ENCODE measurements around the gene ISYNA1.

The ISYNA1 gene

DNA sequence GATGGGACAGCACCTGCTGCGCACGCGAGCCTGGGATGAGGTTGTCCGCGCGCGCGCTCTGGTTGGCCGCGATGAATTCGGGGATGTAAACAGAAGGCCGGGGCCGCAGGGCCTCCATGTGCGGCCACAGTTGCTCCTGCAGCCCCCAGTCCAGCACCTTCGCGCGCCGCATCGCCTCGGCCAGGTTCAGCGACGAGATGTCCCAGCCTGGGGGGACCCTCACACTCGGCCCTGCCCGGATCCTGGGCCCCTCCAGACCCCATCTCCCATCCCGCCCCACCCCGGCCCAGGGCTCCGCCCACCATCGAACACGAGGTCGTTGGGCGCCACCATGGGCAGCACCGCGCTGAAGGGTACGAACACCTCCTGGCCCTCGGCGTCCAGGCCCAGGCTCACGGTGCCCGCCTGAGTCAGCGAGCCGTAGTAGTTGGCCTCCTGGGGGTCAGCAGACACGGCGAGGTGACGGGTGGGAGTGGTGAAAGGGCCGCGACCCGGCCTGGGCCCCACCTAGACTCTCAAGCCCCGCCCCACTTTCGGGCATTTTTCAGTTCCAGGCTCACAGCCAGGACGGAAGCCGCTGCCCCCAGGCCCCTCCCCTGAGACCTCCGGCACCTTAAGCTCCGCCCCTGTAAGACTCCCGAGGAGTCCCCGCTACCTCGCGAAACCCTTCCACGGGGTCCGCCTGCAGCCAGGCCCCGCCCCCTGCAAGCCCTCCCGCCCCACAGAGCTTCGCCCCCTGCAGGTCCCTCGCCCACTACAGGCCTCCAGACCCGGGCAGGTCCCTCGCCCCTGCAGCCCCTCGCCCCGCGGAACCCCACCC is 1.1 kb downstream of the ISYNA1 start:
- H3K4me3 ChIP-seq (ENCODE audit: low read length), result peak overlapping the region; percentile 5
- H3K23ac ChIP-seq (ENCODE audit: low read length), result no peak overlapping the region
- peak overlapping the region; percentile 58 for H3K9ac ChIP-seq (ENCODE audit: low read length)
- DNase-seq, result peak; percentile 95
- no peaks in the 10 kb centered on the region for H3K27me3 ChIP-seq (ENCODE audit: insufficient read depth, low read length, poor library complexity)
- WGBS (ENCODE audit: extremely low coverage, insufficient coverage, low lambda C conversion rate), result no CpG with 5 or more reads among the region's 67 CpGs
- no peak overlapping the region for H2BK15ac ChIP-seq (replicated peaks; ENCODE audit: low read depth)
- no peak overlapping the region for H3K18ac ChIP-seq (ENCODE audit: low read length)
- H3K36me3 ChIP-seq (ENCODE audit: control insufficient read depth, insufficient read depth, low read length), result peaks cover 4% of the 10 kb centered on the region
- H3K4ac ChIP-seq (ENCODE audit: low read depth, low read length), result no peak overlapping the region
- no peaks in the 10 kb centered on the region for H3K79me1 ChIP-seq (ENCODE audit: low read length)
- no peak overlapping the region for H3K27ac ChIP-seq (ENCODE audit: low read depth, low read length)
- no peaks in the 10 kb centered on the region for H3K79me2 ChIP-seq (ENCODE audit: control insufficient read depth, insufficient read depth, low read length)
- H3K56ac ChIP-seq (ENCODE audit: low read length), result peak overlapping the region; percentile 80
- H2BK120ac ChIP-seq (ENCODE audit: low read depth, low read length), result no peak overlapping the region
- H2BK5ac ChIP-seq (ENCODE audit: low read length), result no peak overlapping the region
- H4K8ac ChIP-seq (ENCODE audit: low read depth, low read length), result no peak overlapping the region
- peaks cover 10% of the 10 kb centered on the region for H3K4me1 ChIP-seq (ENCODE audit: control insufficient read depth, low read depth, low read length)
- no peak overlapping the region for H2AK5ac ChIP-seq (ENCODE audit: low read length)
- no peak overlapping the region for H4K5ac ChIP-seq (ENCODE audit: low read length)
- H3K4me2 ChIP-seq (ENCODE audit: low read length), result peak overlapping the region; percentile 43

DNA sequence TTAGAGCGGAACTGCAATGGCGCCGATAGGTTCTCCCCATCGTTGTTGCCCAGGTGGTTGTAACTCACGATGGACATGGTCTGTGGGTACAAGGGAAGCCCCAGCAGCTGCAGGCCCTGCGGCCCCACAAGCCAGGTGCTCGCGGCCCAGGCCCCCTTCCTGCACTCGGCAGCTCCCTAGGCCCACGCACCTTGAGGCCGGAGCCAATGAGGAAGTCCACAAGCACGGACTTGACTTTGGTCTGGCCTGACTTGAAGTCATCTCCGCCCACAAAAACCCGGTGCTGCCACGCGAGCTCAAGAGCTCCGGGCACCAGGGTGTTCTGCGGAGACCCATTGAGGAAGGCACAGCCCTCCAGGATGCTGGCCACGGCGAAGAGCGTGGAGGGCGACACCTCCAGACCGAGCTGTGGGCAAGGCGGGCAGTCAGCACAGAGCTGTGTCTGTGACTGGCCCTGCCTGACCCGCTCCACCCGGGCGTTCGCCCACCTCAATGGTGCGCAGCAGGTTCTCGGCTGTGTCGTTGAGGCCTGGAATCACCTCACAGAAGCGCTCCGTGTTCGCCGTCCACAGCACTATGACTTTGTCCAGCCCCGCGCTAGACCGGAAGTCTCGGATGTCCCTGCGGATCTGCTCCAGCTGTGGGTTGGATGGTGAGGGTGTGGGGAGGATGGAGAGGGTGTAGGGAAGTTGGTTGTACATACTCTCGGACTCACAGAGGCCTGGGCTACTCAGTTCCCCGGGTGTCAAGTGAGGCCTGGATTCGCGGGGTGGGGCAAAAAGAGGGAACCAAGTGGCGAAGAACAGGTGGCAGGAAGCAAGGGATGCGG is 1.9 kb downstream of the ISYNA1 start:
- Histone ChIP-seq H4K8ac (ENCODE audit: low read depth, low read length) (no peak overlapping the region), H3K56ac (ENCODE audit: low read length) (no peak overlapping the region), H2AK5ac (ENCODE audit: low read length) (no peak overlapping the region), H2BK120ac (ENCODE audit: low read depth, low read length) (no peak overlapping the region), H3K79me1 (ENCODE audit: low read length) (no peaks in the 10 kb centered on the region), H2BK15ac (replicated peaks; ENCODE audit: low read depth) (no peak overlapping the region), H3K4me3 (ENCODE audit: low read length) (no peak overlapping the region), H4K5ac (ENCODE audit: low read length) (no peak overlapping the region), H3K27me3 (ENCODE audit: insufficient read depth, low read length, poor library complexity) (no peaks in the 10 kb centered on the region), H3K4ac (ENCODE audit: low read depth, low read length) (no peak overlapping the region), H3K9ac (ENCODE audit: low read length) (no peak overlapping the region), H3K4me1 (ENCODE audit: control insufficient read depth, low read depth, low read length) (peaks cover 10% of the 10 kb centered on the region), H2BK5ac (ENCODE audit: low read length) (no peak overlapping the region), H3K27ac (ENCODE audit: low read depth, low read length) (no peak overlapping the region), H3K18ac (ENCODE audit: low read length) (no peak overlapping the region), H3K23ac (ENCODE audit: low read length) (no peak overlapping the region), H3K36me3 (ENCODE audit: control insufficient read depth, insufficient read depth, low read length) (peaks cover 4% of the 10 kb centered on the region), H3K4me2 (ENCODE audit: low read length) (no peak overlapping the region), H3K79me2 (ENCODE audit: control insufficient read depth, insufficient read depth, low read length) (no peaks in the 10 kb centered on the region)
- no CpG with 5 or more reads among the region's 46 CpGs for WGBS (ENCODE audit: extremely low coverage, insufficient coverage, low lambda C conversion rate)
- no peak for DNase-seq

DNA sequence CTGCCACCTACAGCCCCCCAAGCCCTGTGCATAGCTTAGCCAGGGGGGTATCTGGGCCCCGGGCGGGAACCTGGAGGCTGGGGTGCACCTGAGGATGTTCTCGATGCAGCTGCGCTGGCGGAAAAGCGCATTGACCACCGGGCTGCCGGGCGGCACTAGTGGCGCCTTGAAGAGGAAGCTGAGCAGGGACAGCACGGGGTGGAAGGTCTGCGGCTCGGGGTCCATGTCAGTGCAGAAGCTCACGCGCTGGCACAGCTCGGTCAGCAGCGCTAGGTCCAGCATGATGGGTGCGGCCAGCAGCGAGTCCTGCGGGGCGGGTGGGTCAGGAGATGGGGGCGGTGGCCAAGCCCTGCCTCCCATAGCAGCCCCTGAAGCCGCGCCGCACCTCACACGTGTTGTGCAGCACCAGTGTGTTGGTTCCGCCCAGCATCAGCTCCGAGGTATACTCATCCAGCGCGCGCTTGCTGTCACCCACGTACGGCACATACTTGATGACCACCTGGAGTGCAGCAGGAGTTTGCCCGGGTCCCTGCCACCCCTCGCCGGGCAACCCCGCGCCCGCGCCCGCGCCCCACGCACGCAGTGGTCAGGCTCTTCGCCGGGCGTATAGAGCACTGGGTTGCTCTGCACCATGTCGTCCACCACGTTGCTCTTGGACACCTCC is 2.6 kb downstream of the ISYNA1 start:
- DNase-seq, result no peak
- peaks cover 10% of the 10 kb centered on the region for H3K4me1 ChIP-seq (ENCODE audit: control insufficient read depth, low read depth, low read length)
- no CpG with 5 or more reads among the region's 49 CpGs for WGBS (ENCODE audit: extremely low coverage, insufficient coverage, low lambda C conversion rate)

DNA sequence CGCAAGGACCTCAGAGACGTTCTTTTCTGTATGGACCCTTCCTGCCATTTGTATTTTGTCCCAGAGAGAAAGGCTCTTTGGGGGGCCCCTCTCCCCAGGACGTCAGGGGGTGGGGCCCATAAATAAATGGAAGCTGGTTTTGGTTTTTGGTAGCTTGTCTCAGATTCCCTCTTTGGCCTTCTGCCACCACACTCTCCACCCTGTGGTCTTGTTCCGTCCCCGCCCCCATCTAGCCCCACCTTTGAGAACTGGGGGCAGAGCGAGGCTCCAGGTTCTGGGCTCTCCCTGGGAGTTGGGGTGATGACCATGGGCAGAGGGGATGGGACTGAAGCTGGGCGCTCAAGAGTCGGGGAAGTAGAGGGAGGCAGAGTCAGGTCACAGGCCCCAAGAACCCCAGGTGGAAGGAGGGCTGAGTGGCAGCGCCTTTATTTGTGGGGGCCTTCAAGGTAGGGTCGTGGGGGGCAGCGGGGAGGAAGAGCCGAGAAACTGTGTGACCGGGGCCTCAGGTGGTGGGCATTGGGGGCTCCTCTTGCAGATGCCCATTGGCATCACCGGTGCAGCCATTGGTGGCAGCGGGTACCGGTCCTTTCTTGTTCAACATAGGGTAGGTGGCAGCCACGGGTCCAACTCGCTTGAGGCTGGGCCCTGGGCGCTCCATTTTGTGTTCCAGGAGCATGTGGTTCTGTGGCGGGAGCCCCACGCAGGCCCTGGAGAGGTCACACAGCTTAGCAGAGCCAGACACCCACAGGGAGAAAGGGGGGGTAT is 3.3 kb downstream of the ISYNA1 start:
- Histone ChIP-seq H3K36me3 (ENCODE audit: control insufficient read depth, insufficient read depth, low read length) (peaks cover 4% of the 10 kb centered on the region), H3K4me3 (ENCODE audit: low read length) (no peak overlapping the region)

More for the DNA sequence above, 2.6 kb downstream of the ISYNA1 start:
- Histone ChIP-seq H3K27ac (ENCODE audit: low read depth, low read length) (no peak overlapping the region), H3K4me3 (ENCODE audit: low read length) (no peak overlapping the region), H4K8ac (ENCODE audit: low read depth, low read length) (no peak overlapping the region), H3K79me2 (ENCODE audit: control insufficient read depth, insufficient read depth, low read length) (no peaks in the 10 kb centered on the region), H3K18ac (ENCODE audit: low read length) (no peak overlapping the region), H2BK120ac (ENCODE audit: low read depth, low read length) (no peak overlapping the region), H2AK5ac (ENCODE audit: low read length) (no peak overlapping the region), H3K4me2 (ENCODE audit: low read length) (no peak overlapping the region), H4K5ac (ENCODE audit: low read length) (no peak overlapping the region), H2BK5ac (ENCODE audit: low read length) (no peak overlapping the region), H3K27me3 (ENCODE audit: insufficient read depth, low read length, poor library complexity) (no peaks in the 10 kb centered on the region), H3K79me1 (ENCODE audit: low read length) (no peaks in the 10 kb centered on the region), H3K9ac (ENCODE audit: low read length) (no peak overlapping the region), H3K23ac (ENCODE audit: low read length) (no peak overlapping the region), H3K36me3 (ENCODE audit: control insufficient read depth, insufficient read depth, low read length) (peaks cover 4% of the 10 kb centered on the region), H3K56ac (ENCODE audit: low read length) (no peak overlapping the region), H2BK15ac (replicated peaks; ENCODE audit: low read depth) (no peak overlapping the region), H3K4ac (ENCODE audit: low read depth, low read length) (no peak overlapping the region)

DNA sequence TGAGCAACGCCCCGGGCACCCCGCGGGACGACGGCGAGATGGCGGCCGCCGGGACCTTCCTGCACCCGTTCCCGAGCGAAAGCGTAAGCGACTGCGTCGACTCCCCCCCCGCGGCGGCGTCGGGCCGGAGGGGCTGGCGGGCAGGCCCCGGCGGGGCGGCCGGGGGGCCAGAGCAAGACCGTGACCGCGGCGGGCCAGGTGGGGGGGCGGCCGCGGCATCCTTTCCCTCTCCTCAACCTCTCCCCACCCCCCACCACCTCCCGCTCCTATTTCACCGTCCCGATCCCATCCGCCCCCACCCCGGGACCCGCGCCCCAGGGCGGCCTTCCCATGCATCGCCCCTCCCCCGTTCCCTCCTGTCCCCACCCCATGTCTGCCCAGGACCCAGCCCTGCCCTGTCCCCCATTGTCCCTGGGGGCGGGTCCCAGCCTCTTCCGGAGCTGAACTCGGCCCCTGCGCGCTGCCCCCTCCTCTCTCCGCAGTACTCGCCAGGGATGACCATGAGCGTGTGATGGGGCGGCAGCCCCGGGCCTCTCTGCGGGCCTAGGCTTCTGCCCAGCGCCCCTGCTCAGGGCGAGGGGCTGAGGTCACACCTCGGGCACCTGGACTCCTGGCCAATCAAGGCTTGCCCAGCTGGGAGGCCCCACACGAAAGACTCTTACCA is 4.1 kb downstream of the ISYNA1 start:
- no peak overlapping the region for H2BK15ac ChIP-seq (replicated peaks; ENCODE audit: low read depth)
- peaks cover 7% of the 10 kb centered on the region for H3K4me1 ChIP-seq (ENCODE audit: control insufficient read depth, low read depth, low read length)
- H3K27ac ChIP-seq (ENCODE audit: low read depth, low read length), result peak overlapping the region; percentile 59
- H3K79me1 ChIP-seq (ENCODE audit: low read length), result no peaks in the 10 kb centered on the region
- H3K4me3 ChIP-seq (ENCODE audit: low read length), result no peak overlapping the region
- peak overlapping the region; percentile 13 for H3K4me2 ChIP-seq (ENCODE audit: low read length)
- no CpG with 5 or more reads among the region's 60 CpGs for WGBS (ENCODE audit: extremely low coverage, insufficient coverage, low lambda C conversion rate)
- no peak overlapping the region for H2BK5ac ChIP-seq (ENCODE audit: low read length)
- no peak overlapping the region for H4K8ac ChIP-seq (ENCODE audit: low read depth, low read length)
- DNase-seq, result peak; percentile 74
- peak overlapping the region; percentile 63 for H3K9ac ChIP-seq (ENCODE audit: low read length)
- H2AK5ac ChIP-seq (ENCODE audit: low read length), result no peak overlapping the region
- H3K23ac ChIP-seq (ENCODE audit: low read length), result no peak overlapping the region
- H3K56ac ChIP-seq (ENCODE audit: low read length), result peak overlapping the region; percentile 70
- no peak overlapping the region for H3K4ac ChIP-seq (ENCODE audit: low read depth, low read length)
- peak overlapping the region; percentile 91 for H3K18ac ChIP-seq (ENCODE audit: low read length)
- peaks cover 4% of the 10 kb centered on the region for H3K36me3 ChIP-seq (ENCODE audit: control insufficient read depth, insufficient read depth, low read length)
- H3K27me3 ChIP-seq (ENCODE audit: insufficient read depth, low read length, poor library complexity), result no peaks in the 10 kb centered on the region
- H3K79me2 ChIP-seq (ENCODE audit: control insufficient read depth, insufficient read depth, low read length), result no peaks in the 10 kb centered on the region
- no peak overlapping the region for H4K5ac ChIP-seq (ENCODE audit: low read length)
- no peak overlapping the region for H2BK120ac ChIP-seq (ENCODE audit: low read depth, low read length)

More for the DNA sequence above, 3.3 kb downstream of the ISYNA1 start:
- no peak overlapping the region for H2BK15ac ChIP-seq (replicated peaks; ENCODE audit: low read depth)
- no peaks in the 10 kb centered on the region for H3K79me1 ChIP-seq (ENCODE audit: low read length)
- H3K79me2 ChIP-seq (ENCODE audit: control insufficient read depth, insufficient read depth, low read length), result no peaks in the 10 kb centered on the region
- no peak overlapping the region for H2AK5ac ChIP-seq (ENCODE audit: low read length)
- no peak overlapping the region for H3K23ac ChIP-seq (ENCODE audit: low read length)
- no peak overlapping the region for H2BK5ac ChIP-seq (ENCODE audit: low read length)
- no CpG with 5 or more reads among the region's 21 CpGs for WGBS (ENCODE audit: extremely low coverage, insufficient coverage, low lambda C conversion rate)
- H3K4me2 ChIP-seq (ENCODE audit: low read length), result no peak overlapping the region
- H3K56ac ChIP-seq (ENCODE audit: low read length), result peak overlapping the region; percentile 34
- no peak overlapping the region for H4K8ac ChIP-seq (ENCODE audit: low read depth, low read length)
- peak overlapping the region; percentile 59 for H3K27ac ChIP-seq (ENCODE audit: low read depth, low read length)
- no peak overlapping the region for H4K5ac ChIP-seq (ENCODE audit: low read length)
- no peak overlapping the region for H2BK120ac ChIP-seq (ENCODE audit: low read depth, low read length)
- peaks cover 12% of the 10 kb centered on the region for H3K4me1 ChIP-seq (ENCODE audit: control insufficient read depth, low read depth, low read length)
- no peaks in the 10 kb centered on the region for H3K27me3 ChIP-seq (ENCODE audit: insufficient read depth, low read length, poor library complexity)
- no peak for DNase-seq
- H3K18ac ChIP-seq (ENCODE audit: low read length), result no peak overlapping the region
- no peak overlapping the region for H3K4ac ChIP-seq (ENCODE audit: low read depth, low read length)
- H3K9ac ChIP-seq (ENCODE audit: low read length), result peak overlapping the region; percentile 63
